Chondrocyte (in vitro differentiated cells): ENCODE data around the gene SLC66A2. TPM values are rescaled to one million over a fixed set of nuclear protein-coding genes. Genes with fewer than 3 reads are reported as not detected.

ENCODE experiments used
- DNase-seq: peaks from one replicate; pipeline ENCODE4 v3.0.0; 2021; ENCODE audit warnings: mixed read lengths, low spot score
- H3K27ac Mint-ChIP-seq: one replicate; pipeline ENCODE4 v1.8.0; 2021; ENCODE audit warnings: mild to moderate bottlenecking, moderate library complexity, mixed read lengths; ENCODE audit not compliant: unreplicated experiment
- H3K27me3 Mint-ChIP-seq: 2 replicates; pipeline ENCODE4 v1.8.0; 2021; ENCODE audit warnings: low read depth, mixed read lengths
- H3K36me3 Mint-ChIP-seq: 2 replicates; pipeline ENCODE4 v1.8.0; 2021; ENCODE audit warnings: low read depth, mixed read lengths
- H3K4me1 Mint-ChIP-seq: 2 replicates; pipeline ENCODE4 v1.8.0; 2021; ENCODE audit warnings: low read depth, mild to moderate bottlenecking, mixed read lengths
- H3K4me3 Mint-ChIP-seq: one replicate; pipeline ENCODE4 v1.8.0; 2021; ENCODE audit warnings: mild to moderate bottlenecking, moderate library complexity, mixed read lengths; ENCODE audit not compliant: unreplicated experiment
- H3K9me3 Mint-ChIP-seq: 2 replicates; pipeline ENCODE4 v1.8.0; 2021; ENCODE audit warnings: low read depth, mixed read lengths
- CTCF ChIP-seq: fragments of 200-600 bp; sonication (generic); IDR thresholded peaks from 2 replicates; pipeline ENCODE4 v1.5.0; 2021; ENCODE audit warnings: antibody characterized with exemption, mild to moderate bottlenecking, moderate library complexity
- total RNA-seq: library from RNA; stranded (reverse); gene quantifications from 3 replicates; pipeline ENCODE4 v1.2.1, GENCODE V29; 2021

The SLC66A2 gene
- total RNA-seq, 1 donor from 2014 or later = 27.6 TPM

DNA sequence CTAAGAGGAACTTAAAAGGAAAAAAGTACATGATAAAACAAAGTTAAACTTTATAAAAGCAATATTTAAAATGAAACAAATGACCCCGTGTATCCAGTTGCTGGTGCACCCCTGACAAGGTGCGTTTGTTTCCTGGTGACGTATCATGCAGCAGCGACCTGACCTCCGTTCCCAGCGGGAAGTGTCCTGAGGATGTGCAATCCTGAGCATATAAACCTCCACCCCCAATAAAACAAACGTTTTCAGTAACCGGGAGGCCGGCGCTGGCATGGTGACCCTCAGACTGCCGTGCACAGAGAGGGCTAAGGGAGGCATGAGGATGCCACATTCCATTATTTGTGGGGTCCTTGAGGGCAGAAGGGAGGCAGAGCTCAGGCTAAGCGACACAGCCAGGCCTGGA is 14.8 kb downstream of the SLC66A2 start:
- DNase-seq = peak; percentile 58
- H3K27ac Mint-ChIP-seq = no peak overlapping the region
- H3K4me3 Mint-ChIP-seq = no peak overlapping the region
- H3K27me3 Mint-ChIP-seq = no peaks in the 10 kb centered on the region
- no peak for TF ChIP-seq CTCF
- peaks cover 19% of the 10 kb centered on the region for H3K9me3 Mint-ChIP-seq
- H3K36me3 Mint-ChIP-seq = peaks cover 37% of the 10 kb centered on the region
- H3K4me1 Mint-ChIP-seq = peaks cover 27% of the 10 kb centered on the region

- peak; percentile 57 for DNase-seq
- TF ChIP-seq CTCF = no peak
- Mint-ChIP-seq H3K27ac (no peak overlapping the region), H3K9me3 (peaks cover 25% of the 10 kb centered on the region), H3K4me3 (no peak overlapping the region), H3K36me3 (peaks cover 42% of the 10 kb centered on the region), H3K27me3 (no peaks in the 10 kb centered on the region), H3K4me1 (peaks cover 27% of the 10 kb centered on the region)
Measured at GRCh38 chr18:79935925-79936324, 15.5 kb downstream of the SLC66A2 start.

GRCh38 chr18:79935499-79935898 is 16.0 kb downstream of the SLC66A2 start:
- peak; percentile 63 for DNase-seq
- H3K27ac Mint-ChIP-seq = no peak overlapping the region
- TF ChIP-seq CTCF = no peak
- H3K27me3 Mint-ChIP-seq = no peaks in the 10 kb centered on the region
- peaks cover 27% of the 10 kb centered on the region for H3K4me1 Mint-ChIP-seq
- no peak overlapping the region for H3K4me3 Mint-ChIP-seq
- peaks cover 42% of the 10 kb centered on the region for H3K36me3 Mint-ChIP-seq
- H3K9me3 Mint-ChIP-seq = peaks cover 25% of the 10 kb centered on the region

- Mint-ChIP-seq H3K27ac (no peak overlapping the region), H3K36me3 (peaks cover 44% of the 10 kb centered on the region), H3K4me1 (peaks cover 27% of the 10 kb centered on the region), H3K27me3 (no peaks in the 10 kb centered on the region), H3K9me3 (peaks cover 26% of the 10 kb centered on the region), H3K4me3 (no peak overlapping the region)
- DNase-seq = peak; percentile 38
- TF ChIP-seq CTCF = no peak
Measured at GRCh38 chr18:79935098-79935480, 16.4 kb downstream of the SLC66A2 start.

DNA sequence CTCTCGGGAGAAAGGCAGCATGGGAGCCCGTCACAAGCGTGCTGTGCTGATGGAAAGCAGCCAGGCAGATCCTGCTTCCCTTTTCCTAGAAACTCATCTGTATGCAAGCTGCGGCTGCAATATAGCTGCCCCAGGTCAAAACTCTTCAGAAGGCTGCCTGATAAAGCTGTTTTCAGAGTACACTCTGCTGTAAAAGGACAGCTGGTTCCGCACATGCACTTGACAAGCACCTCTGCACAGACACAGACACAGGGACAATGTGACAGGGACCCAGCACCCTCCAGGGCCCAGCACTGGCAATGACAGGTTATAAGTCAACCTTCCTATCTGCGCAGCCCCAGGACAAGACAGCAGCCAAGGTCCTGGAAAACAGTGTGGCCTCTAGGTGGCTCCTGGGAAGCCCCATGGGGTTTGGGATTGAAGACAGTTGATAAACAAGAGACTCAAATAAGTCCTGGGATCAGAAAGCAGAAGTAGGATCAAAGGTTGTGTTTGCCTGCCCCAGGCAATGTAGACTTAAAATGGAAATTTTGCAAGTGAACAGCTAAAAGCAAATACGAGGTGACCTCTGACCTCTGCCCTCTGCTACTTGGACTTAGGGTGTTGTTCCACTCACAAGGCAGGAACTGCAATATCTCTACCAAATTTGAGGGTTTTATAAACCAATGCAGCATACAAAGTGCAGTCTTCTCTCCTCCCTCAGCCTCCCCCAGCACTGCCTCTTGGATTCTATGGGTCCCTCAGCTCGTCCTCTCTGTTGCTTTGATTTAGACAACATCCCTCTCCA is 16.9 kb downstream of the SLC66A2 start:
- TF ChIP-seq CTCF = no peak
- no peaks in the 10 kb centered on the region for H3K27me3 Mint-ChIP-seq
- peaks cover 32% of the 10 kb centered on the region for H3K9me3 Mint-ChIP-seq
- no peak overlapping the region for H3K4me3 Mint-ChIP-seq
- peak; percentile 51 for DNase-seq
- H3K4me1 Mint-ChIP-seq = peaks cover 23% of the 10 kb centered on the region
- no peak overlapping the region for H3K27ac Mint-ChIP-seq
- H3K36me3 Mint-ChIP-seq = peaks cover 46% of the 10 kb centered on the region
